Measurements from ENCODE around the gene TBC1D1. TPM values are rescaled to one million over a fixed set of nuclear protein-coding genes. Genes with fewer than 3 reads are reported as not detected.
"Not testable (repeated sequence)": the region's sequence is repeated elsewhere in the genome, so short reads cannot be mapped to it uniquely, and the experiment has no call there.

Gene TBC1D1
- total RNA-seq, 2 donors from 2014 or later, result 139 to 220 TPM

DNA sequence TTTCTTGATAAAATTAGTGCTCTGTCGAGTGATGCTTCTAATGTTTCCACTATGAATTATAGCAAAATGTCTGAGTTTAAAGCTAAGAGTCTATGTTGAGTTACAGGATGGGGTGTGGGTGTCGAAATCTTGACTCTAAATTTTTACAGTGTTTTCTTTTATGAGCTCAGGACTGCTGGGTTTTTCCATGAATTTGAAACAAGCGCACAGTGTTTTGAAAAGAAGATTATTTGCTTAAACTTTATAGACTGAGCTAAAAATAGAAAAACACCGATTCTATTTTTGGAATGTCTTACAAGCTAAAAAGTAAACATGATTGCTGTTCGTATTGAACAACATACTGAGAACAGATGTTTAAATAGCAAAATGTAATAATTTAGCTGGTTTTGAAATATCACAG, 76.9 kb downstream of the TBC1D1 start:
- Histone ChIP-seq H3K4me3 (no peak overlapping the region), H3K36me3 (no peaks in the 10 kb centered on the region), H3K27ac (peak overlapping the region; percentile 28 to 51), H3K27me3 (no peaks in the 10 kb centered on the region), H3K9me3 (no peaks in the 10 kb centered on the region), H3K4me1 (peaks cover 0 to 36% of the 10 kb centered on the region in 2 donors)
- TF ChIP-seq, protein P1, sequence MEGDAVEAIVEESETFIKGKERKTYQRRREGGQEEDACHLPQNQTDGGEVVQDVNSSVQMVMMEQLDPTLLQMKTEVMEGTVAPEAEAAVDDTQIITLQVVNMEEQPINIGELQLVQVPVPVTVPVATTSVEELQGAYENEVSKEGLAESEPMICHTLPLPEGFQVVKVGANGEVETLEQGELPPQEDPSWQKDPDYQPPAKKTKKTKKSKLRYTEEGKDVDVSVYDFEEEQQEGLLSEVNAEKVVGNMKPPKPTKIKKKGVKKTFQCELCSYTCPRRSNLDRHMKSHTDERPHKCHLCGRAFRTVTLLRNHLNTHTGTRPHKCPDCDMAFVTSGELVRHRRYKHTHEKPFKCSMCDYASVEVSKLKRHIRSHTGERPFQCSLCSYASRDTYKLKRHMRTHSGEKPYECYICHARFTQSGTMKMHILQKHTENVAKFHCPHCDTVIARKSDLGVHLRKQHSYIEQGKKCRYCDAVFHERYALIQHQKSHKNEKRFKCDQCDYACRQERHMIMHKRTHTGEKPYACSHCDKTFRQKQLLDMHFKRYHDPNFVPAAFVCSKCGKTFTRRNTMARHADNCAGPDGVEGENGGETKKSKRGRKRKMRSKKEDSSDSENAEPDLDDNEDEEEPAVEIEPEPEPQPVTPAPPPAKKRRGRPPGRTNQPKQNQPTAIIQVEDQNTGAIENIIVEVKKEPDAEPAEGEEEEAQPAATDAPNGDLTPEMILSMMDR (IDR thresholded peaks at IDR 0.05), result no peak
- DNase-seq (ENCODE audit: low spot score), result no peak

DNA sequence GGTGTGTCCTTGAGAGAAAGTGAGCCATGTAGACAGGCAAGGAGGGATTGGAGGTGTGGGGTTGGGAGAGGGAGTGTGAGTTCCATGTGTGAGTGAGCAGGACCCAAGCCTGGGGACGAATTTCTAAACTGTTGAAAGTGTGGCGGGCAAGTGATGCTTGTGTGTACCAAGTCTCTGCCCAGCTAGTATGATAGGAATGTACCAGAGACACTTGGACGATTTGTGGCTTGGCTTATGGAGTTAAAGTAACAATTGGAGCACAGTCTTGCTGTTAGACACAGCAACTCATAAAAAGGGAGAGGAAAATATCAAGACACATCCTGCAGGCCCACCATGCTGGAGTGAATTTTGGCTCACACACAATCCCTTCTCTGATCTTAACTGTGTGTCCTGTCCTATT, 77.9 kb downstream of the TBC1D1 start:
- no peaks in the 10 kb centered on the region for H3K27me3 ChIP-seq
- H3K4me1 ChIP-seq, result peaks cover 0 to 36% of the 10 kb centered on the region in 2 donors
- no peak overlapping the region for H3K4me3 ChIP-seq
- no peak for DNase-seq (ENCODE audit: low spot score)
- peak overlapping the region in 1 of 2 donors; percentile 51 for H3K27ac ChIP-seq
- H3K9me3 ChIP-seq, result no peaks in the 10 kb centered on the region
- no peaks in the 10 kb centered on the region for H3K36me3 ChIP-seq
- TF ChIP-seq, protein P1 (IDR thresholded peaks at IDR 0.05), result no peak

DNA sequence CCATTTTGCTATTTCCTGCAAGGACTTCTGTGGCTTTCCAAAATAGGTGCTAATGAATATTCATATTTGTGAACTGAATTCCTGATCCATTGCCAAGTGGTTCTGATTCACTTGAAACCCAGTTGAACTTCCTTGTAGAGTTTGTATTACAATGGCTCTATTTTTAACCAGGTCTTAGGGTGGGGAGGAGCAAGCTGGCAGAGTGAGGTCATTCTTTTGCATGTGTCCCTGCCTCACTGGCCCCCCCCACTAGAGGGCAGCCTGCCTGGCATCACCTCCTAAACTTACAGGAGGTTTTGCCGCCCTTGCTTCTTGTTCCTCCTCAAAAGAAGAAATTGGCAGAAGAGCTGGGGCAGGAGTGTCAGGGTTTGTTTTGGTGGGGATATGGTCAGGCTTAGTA, 79.8 kb downstream of the TBC1D1 start:
- H3K4me3 ChIP-seq, result no peak overlapping the region
- no peaks in the 10 kb centered on the region for H3K36me3 ChIP-seq
- H3K4me1 ChIP-seq, result peaks cover 0 to 25% of the 10 kb centered on the region in 2 donors
- no peaks in the 10 kb centered on the region for H3K27me3 ChIP-seq
- H3K27ac ChIP-seq, result peak overlapping the region; percentile 60 to 68
- DNase-seq (ENCODE audit: low spot score), result peak; percentile 72
- TF ChIP-seq, protein P1 (IDR thresholded peaks at IDR 0.05), result peak; percentile 30 to 63
- H3K9me3 ChIP-seq, result no peaks in the 10 kb centered on the region

DNA sequence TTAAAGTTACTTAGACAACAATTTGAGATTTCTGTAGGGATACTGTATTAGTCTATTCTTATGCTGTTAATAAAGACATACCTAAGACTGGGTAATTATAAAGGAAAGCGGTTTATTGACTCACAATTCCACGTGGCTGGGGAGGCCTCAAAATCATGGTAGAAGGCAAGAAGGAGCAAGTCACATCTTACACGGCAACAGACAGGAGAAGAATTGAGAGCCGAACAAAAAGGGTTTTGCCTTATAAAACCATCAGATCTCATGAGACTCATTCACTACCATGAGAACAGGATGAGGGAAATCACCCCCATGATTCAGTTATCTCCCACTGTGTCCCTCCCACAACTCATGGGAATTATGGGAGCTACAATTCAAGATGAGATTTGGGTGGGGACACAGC, 80.3 kb downstream of the TBC1D1 start:
- no peaks in the 10 kb centered on the region for H3K27me3 ChIP-seq
- TF ChIP-seq, protein P1 (IDR thresholded peaks at IDR 0.05), result no peak
- no peak for DNase-seq (ENCODE audit: low spot score)
- no peaks in the 10 kb centered on the region for H3K9me3 ChIP-seq
- peak overlapping the region; percentile 38 to 48 for H3K27ac ChIP-seq
- H3K36me3 ChIP-seq, result no peaks in the 10 kb centered on the region
- H3K4me3 ChIP-seq, result no peak overlapping the region
- H3K4me1 ChIP-seq, result peaks cover 0 to 25% of the 10 kb centered on the region in 2 donors

DNA sequence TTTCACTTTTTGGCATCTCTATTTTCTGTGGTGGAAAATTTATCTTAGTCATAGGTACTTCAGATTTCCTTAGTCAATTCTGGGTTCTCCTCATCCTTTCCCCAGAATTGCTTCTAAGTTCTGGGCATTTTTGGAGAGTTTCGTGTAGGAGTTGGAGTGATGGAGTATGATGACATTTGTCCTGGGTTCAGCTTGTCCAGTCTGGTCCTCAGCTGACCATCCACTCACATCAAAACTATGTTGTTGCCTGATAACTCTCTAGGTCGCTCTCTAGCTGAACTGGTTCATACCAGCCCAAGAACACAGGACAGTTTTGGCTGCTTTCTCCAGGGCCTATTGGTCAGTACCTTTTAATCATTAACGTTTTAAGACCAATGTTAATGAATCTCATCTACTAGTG, 82.6 kb downstream of the TBC1D1 start:
- Histone ChIP-seq H3K27ac (peak overlapping the region in 1 of 2 donors; percentile 60), H3K27me3 (no peaks in the 10 kb centered on the region), H3K4me3 (no peak overlapping the region), H3K36me3 (no peaks in the 10 kb centered on the region), H3K4me1 (peaks cover 0 to 25% of the 10 kb centered on the region in 2 donors), H3K9me3 (no peaks in the 10 kb centered on the region)
- no peak for DNase-seq (ENCODE audit: low spot score)
- TF ChIP-seq, protein P1 (IDR thresholded peaks at IDR 0.05), result no peak

DNA sequence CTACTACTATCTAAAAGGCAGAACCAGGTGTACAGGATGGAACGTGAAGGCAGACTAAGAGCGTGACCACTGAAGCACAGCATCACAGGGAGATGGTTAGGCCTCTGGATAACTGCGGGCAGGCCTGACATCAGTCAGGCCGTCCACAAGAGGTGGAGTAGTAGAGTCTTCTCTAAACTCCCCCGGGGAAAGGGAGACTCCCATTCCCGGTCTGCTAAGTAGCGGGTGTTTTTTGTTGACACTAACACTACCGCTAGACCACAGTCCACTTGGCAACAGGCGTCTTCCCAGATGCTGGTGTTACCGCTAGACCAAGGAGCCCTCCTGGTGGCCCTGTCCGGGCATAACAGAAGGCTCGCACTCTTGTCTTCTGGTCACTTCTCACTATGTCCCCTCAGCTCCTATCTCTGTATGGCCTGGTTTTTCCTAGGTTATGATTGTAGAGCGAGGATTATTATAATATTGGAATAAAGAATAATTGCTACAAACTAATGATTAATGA, 84.5 kb downstream of the TBC1D1 start:
- H3K36me3 ChIP-seq; H3K27ac ChIP-seq; H3K9me3 ChIP-seq; DNase-seq (ENCODE audit: low spot score); H3K4me3 ChIP-seq; H3K27me3 ChIP-seq: not testable (repeated sequence)
- H3K4me1 ChIP-seq, result peaks cover 0 to 30% of the 10 kb centered on the region in 2 donors
